ENCODE results near the gene PCK2.

PCK2 gene

DNA sequence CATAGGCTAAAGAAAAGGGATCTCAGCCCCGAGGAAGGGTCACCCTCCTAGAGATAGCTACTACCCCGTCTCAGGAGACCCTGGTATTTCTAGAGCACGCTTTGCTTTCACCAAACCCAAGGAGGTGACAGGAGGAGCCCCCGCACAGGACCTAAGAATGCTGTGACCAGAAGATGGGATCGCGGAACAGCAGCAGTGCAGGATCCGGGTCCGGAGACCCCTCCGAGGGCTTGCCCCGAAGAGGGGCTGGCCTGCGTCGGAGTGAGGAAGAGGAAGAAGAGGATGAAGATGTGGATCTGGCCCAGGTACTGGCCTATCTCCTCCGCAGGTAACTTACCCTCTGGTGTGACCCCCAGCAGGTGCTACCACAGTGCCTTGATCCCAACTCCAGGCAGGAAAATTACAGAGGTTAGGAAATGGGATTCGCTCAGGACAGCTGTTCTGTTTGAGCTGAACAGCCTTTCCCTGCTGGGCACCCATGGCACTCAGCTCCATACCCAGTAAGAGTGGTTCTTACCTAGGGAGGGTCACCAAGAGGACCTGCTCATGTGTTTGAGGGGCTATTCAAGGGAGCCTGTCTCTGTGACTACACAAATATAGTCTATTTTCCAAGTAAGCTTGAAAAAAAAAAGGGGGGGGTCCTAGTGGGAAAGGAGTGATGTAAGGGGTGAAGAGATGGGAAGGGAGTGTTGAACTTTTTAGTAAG is 21.5 kb downstream of the PCK2 start:
- no peak for DNase-seq (ENCODE audit: low spot score)

DNA sequence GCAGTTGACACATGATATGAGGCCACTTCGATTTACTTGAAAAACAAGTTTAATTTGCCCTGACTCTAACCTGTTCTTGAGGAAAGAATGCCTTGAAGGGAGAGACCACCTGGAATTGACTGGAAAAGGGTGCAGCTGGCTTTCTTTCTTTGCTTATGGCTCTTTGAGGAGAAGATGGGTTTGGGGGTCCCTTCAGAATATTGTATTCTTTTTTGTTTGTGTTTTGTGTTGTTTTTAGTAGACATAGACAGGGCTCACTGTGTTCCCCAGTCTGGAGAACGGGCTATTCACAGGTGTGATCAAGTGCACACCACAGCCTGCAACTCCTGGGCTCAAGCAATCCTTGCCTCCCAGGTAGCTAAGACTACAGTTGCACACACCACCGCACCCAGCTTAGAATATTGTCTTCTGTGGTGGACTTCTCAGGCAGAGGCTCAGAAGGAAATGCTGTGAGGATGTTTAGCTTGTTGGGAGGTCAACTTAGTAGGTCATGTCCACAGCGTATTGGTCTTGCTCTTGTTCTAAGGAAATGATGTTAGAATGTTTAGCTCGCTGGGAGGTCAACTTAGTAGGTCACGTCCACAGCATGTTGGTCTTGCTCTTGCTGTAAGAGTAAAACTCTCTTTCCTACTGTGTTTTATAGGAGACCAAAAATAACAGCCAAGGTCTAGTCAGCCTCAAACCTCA is 22.2 kb downstream of the PCK2 start:
- no peak for DNase-seq (ENCODE audit: low spot score)

DNA sequence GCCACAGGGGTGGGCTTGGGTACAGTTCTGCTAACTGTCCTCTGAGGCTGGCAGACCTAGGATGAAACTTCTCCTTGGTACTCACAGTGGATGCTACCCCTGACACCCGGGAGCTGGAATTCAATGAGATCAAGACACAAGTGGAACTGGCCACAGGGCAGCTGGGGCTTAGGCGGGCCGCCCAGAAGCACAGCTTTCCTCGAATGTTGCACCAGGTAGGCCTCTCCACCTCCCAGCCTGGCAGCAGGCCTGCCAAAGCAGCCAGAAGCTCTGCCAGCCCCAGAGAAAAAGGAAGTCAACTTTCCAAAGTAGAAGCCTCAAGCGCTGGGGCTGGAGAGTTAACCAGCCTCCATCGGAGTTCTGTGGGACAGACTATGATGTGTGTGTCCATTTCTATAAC is 23.1 kb downstream of the PCK2 start:
- no peak for DNase-seq (ENCODE audit: low spot score)

DNA sequence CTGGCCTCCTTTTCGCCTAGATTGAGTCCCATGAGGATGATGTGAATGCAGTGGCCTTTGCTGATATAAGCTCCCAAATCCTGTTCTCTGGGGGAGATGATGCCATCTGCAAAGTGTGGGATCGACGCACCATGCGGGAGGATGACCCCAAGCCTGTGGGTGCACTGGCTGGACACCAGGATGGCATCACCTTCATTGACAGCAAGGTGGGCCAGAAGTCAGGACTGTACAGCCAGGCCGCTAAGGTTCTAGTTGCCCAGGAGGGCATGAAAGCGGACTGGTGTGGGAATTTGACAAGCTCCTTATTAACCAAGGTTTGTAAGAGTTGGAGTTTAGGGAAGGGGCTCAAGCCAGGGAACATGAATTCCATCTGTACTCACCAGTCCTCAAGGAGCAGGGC is 25.6 kb downstream of the PCK2 start:
- no peak for DNase-seq (ENCODE audit: low spot score)

DNA sequence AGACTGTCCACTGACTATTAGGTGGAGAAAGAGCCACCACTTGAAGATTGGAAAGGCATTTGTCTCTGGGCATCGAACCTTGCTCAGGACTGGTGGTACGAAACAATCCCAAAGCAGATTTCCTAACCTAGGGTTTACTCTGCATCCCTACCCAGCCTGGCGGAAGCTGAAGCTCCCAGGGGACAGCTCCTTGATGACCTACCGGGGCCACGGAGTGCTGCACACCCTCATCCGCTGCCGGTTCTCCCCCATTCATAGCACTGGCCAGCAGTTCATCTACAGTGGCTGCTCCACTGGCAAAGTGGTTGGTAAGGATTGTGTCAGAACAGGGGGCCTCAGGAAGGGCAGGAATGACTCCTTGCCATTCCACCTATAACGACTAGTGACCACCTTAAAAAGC is 27.1 kb downstream of the PCK2 start:
- DNase-seq (ENCODE audit: low spot score), result no peak

DNA sequence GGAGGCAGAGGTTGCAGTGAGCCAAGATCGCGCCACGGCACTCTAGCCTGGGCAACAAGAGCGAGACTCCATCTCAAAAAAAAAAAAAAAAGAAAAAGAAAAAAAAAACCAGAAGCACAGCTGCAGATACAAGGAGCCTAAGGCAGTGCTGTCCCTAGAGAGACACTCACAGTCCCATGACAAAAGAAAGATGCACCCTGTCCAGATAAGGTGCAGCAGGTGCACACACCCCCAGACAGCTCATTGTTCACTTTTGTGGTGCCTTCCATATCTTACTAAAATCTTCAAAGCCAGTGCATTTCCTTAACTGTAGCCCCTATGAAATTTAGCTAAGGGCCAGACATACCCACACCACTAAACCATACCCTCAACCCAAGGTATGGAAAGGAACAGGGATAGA is 28.3 kb downstream of the PCK2 start:
- DNase-seq (ENCODE audit: low spot score), result no peak

DNA sequence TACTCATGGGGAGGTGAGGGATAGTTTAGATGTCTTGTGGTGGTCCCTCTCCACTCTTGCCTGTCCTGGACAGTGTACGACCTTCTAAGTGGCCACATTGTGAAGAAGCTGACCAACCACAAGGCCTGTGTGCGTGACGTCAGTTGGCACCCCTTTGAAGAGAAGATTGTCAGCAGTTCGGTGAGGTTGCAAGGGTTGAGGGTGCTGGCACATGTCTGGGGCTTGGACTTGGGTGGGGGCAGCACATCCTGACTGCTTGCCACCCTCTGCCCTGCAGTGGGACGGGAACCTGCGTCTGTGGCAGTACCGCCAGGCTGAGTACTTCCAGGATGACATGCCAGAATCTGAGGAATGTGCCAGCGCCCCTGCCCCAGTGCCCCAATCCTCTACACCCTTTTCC is 28.8 kb downstream of the PCK2 start:
- DNase-seq (ENCODE audit: low spot score), result no peak

DNA sequence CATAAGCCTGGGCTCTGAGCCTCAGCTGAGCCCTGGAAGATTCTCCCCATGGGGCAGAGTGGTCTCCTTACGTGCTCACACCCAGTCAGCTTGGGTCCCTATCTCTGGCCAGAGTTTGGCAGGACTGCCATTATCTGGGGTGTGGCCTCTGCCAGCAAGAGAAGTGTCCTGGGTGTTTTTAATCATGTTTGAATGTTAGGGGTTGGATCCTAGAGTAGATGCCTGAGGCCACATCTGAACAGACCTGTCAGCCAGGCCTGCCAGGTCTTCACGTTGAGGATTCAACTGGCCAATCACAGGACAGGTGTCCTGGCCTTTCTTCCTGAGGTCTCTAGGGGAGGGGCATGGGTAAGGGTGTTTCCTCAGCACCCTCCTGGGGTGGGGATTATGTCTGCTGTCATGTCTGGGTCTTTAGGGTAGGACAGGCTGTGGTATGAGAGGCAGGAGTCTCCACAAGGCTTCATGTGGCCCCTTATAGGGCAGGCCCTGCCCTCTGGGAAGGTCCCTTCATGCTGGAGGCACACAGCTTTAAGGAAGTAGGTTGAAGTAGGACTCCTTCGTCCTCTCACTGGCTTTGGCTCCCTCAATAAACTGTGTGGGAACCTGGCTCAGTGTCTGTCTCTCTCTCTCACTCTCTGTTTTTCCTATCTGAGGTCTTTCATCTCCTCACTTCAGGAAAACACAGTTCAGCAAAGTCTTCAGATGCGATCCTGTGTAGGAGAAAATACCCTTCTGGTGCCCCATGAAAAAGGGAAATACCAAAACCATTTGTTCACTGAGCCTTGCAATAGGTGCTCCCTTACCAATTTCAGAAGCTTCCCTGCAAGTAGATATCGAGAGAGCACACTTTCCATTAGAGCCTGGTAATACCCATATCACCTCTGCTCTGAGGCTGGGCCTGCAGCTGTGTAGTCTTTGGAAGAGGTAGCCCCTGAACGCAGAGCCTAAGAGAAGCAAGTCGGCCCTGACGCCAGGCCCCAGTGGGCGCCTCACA is 29.6 kb downstream of the PCK2 start:
- no peak for DNase-seq (ENCODE audit: low spot score)

DNA sequence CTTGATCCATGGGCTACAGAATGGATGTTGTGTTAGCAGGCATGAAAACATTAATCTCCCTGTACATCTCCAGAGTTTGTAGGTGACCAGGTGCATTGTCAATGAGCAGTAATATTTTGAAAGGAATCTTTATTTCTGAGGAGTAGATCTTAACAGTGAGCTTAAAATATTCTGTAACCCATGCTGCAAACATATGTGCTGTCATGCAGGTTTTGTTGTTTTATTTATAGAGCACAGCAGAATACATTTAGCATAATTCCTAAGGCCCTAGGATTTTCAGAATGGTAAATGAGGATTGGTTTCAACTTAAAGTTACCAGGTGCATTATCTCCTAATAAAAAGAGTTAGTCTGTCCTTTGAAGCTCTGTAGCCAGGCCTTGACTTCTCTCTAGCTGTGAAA is 32.8 kb downstream of the PCK2 start:
- DNase-seq (ENCODE audit: low spot score), result no peak

DNA sequence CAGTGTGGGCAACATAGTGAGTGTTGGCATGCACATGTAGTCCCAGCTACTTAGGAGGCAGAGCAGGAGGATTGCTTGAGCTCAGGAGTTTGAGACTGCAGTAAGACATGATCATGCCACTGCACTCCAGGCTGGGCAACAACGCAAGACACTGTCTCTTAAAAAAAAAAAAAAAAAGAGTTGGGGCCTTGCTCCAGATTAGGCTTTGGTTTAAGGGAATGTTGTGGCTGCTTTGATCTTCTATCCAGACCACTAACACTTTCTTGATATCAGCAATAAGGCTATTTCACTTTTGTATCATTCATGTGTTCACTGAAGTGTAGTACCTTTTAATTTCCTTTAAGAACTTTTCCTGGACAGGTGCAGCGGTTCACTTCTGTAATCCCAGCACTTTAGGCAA is 33.6 kb downstream of the PCK2 start:
- no peak for DNase-seq (ENCODE audit: low spot score)

DNA sequence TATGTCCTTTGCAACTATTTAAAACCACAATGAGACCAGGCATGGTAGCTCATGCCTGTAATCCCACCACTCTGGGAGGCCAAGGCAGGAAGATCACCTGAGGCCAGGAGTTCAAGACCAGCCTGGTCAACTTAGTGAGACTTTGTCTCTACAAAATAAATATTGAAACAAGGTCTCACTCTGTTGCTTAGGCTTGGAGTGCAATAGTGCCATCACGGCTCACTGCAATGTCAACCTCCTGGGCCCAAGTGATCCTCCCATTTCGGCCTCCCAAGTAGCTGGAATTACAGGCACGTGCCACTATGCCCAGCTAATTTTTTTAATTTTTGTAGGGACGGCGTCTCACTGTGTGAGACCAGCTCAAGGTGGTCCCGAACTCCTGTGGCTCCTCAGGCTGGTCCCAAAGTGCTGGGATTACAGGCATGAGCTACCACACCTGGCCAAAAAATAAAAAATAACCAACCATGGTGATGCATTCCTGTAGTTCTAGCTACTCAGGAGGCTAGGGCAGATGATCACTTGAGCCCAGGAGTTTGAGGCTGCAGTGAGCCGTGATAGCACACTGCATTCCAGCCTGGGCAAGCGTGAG is 35.4 kb downstream of the PCK2 start:
- no peak for DNase-seq (ENCODE audit: low spot score)

DNA sequence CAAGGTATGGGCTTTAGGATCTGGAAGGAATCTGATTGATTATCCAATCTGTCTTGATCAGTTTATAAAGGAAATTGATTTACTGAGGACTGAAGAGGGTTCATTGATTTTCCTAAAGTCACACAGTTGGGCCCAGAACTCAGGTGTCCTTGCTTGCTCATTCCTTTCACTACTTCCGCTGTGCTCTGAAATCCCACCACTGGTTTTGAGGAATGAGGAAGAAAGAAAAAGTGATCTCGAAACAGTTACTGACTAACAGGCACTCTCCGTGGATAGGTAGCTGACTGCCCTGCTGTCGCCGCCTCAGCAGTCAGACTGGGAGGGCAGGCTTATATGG is 36.2 kb downstream of the PCK2 start, which contains the start of gene FITM1:
TSS of gene FITM1 (plus strand) at position 280 of the 337 bp plus-strand sequence. CDS start 905 bp downstream, outside the sequence.
- DNase-seq (ENCODE audit: low spot score), result no peak

DNA sequence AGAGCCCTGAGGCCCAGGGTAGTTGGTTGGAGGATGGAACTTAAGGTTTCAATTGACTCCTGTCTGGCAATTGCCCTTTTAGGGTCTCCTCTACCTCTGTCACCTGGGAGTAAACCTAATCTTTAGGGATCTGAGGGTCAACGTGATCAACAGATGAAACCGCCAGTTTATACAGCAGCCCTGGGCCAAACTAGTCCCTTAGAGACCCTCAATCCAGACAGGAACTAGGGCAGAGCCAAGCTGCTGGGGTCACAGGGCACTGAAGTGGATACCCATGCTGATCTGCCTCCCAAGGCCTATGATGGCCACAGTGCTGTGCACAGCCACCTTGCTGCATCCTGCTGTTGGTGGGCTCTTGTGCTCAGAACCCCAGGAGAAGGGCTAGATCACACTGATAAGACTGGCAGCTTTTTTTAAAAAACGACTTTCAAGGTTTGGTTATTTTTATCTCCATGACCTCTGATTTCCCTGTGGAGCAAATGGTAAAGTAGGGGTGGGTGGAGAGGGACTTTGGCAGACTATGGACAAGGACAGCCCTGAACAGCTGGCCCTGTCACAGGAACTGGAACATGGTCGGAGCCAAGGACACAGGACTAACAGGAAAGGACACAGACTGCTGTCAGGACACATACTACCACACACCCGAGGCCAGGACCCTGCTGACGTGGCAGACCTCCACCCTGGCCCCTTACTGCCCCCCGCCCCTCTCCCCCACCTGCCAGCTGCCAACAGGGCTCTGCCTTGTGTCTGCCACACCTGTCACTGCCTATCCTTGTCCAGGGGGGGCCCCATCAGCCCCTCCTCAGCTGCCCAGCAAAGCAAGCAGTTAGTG is 36.8 kb downstream of the PCK2 start:
- DNase-seq (ENCODE audit: low spot score), result no peak

DNA sequence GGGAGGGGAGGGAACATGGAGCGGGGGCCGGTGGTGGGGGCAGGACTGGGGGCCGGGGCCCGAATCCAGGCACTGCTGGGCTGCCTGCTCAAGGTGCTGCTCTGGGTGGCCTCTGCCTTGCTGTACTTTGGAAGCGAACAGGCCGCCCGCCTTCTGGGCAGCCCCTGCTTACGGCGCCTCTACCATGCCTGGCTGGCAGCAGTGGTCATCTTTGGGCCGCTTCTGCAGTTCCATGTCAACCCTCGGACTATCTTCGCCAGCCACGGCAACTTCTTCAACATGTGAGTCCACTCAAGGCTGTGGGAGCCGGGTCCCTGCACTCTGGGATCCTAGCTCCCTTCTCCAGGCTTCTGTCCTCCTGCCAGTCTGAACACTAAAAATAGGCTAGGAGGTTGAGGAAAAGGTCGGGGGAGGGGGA is 37.4 kb downstream of the PCK2 start:
- no peak for DNase-seq (ENCODE audit: low spot score)

DNA sequence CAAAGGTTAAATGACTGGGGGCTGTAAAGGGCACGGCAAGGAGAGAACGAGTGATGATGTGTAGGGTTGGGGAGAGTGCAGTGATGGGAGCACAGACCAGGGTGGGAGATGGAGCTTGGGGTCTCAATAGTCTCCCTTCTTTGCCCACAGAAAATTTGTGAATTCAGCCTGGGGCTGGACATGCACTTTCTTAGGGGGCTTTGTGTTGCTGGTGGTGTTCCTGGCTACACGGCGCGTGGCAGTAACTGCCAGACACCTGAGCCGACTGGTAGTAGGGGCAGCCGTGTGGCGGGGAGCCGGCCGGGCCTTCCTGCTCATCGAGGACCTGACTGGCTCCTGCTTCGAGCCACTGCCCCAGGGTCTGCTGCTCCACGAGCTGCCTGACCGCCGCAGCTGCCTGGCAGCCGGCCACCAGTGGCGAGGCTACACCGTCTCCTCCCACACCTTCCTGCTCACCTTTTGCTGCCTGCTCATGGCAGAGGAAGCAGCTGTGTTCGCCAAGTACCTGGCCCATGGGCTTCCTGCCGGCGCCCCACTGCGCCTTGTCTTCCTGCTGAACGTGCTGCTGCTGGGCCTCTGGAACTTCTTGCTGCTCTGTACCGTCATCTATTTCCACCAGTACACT is 38.1 kb downstream of the PCK2 start:
- DNase-seq (ENCODE audit: low spot score), result no peak

DNA sequence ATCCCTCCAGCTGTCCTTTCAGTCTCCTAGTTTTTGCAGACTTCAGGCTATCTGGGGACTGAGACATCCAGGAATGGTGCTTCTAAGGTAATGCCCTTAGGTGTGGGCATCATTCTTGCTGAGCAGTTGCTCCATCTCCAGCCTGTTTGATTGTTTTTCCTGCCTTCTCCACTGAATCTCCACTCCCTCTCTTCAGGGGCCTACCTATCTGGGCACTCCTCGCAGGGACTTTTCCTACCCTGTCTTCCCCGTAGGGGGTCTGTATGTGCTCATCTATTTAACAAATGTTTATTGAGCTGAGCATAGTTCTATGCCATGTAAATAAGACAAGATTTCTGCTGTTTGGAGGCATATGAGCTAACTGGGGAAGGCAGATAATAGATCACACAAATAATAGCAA is 38.9 kb downstream of the PCK2 start:
- no peak for DNase-seq (ENCODE audit: low spot score)

DNA sequence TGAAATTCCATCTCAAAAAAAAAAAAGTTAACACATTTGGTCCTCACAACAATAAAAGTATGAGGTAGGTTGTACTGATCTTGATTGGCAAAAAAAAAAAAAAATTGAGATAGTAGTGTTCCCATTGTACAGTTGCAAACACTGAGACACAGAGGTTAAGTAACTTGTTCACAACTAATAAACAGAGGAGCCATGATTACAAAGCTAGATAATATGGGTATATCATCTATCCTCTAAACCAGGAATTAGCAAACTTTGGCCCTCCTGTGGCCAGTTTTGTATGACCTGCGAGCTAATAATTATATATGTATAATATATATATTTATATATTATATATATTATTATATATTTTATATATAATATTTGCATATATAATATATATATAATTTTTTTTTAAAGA is 39.6 kb downstream of the PCK2 start:
- no peak for DNase-seq (ENCODE audit: low spot score)

DNA sequence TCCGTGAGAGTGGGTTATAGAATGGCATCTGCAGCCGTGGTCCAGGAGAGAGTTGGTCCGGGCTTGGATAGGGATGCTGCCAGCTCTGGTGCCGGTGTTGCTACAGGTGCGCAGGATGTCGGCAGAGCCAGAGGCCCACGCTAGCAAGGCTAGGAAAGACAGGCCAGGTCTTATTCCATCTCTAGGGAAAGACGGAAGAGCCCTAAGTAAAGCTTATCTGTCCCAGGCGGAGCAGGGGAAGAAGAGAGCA is 41.4 kb downstream of the PCK2 start:
- DNase-seq (ENCODE audit: low spot score), result no peak

DNA sequence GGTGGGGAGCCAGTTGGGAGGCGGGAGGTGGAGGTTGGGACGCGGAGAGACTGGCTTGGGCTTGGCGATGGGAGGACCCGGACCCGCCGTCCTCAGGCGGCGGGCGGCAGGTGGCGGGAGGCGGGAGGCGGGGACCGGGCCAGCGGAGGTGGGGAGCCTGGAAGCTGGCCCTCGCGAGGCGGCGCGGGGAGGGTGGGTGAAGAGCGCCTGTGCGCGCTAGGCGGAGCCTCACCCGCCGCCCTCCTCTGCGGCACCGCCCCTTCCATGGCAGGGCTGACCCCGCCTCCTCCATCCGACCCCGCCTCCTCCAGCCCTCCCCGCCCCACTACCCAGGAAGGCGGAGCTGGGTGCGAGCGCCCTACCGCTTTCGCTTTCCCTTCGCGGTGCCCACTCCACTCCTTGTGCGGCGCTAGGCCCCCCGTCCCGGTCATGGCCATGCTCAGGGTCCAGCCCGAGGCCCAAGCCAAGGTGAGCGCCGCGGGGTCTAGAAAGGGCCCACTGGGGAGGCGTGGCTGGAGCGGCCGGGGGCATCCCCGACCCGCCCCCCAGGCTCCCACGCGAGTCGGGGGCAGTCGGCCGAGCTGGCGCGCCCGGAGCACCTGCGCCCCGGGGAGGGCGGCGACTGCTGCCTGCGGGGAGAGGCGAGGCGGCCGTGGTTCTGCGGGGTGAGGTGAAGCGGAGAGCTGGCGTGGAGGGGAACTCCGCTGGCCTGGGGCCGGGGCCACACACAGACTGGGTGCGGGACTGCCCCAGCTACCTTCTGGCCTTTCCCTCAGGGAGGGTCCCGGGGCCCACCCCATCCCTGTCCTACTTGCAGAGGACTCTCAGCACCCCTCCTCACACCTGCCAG is 41.9 kb downstream of the PCK2 start, which contains the start of gene PSME1:
TSS of gene PSME1 (plus strand) at position 361 of the 850 bp plus-strand sequence. CDS start at position 430, 69 bp downstream.
- peak; percentile 91 for DNase-seq (ENCODE audit: low spot score)

Measured in HuH-7 (cell line).